OCI-LY7 (cell line): ENCODE measurements around the gene KCMF1.

Source experiments
- EZH2phosphoT487 ChIP-seq: fragments of 200-600 bp; sonication (generic); IDR thresholded peaks from 2 replicates; pipeline ENCODE4 v1.6.1; 2018; ENCODE audit warnings: low read depth, borderline replicate concordance, mild to moderate bottlenecking, mixed run types, antibody characterized with exemption, low read length, moderate library complexity, mixed read lengths
- TF ChIP-seq, protein P1 (sequence below): fragments of 200-600 bp; sonication (generic); conservative IDR thresholded peaks from 2 replicates; pipeline ENCODE4 v1.5.1; 2014; ENCODE audit warnings: mild to moderate bottlenecking, antibody characterized with exemption, low read length, moderate library complexity, mixed read lengths

DNA sequence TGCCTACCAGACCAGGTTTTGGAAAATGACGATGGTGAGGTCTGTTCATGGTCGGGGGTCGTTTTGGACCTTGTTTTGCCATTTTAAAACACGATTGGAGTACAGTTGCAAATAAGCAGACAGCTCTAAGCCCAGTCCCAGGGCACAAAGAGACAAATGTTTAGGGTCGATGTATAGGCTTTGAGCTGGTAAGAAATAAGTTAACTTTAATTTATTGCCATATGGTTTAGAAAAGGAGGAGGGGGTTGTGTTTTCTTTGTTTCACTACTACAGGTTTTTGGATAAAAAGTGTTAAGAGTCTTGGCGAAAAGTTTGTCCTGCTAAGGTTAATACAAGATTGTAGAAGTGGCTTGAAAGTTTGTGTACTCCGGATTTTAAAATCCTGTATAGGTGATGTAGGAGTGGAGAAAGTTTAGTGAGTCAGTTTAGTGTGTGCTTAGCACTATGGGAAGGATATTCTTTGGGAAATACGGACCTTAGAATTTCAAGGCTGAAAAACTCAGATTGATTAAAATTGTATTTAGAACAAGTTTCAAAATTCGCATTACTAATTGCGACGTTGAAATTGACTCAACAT, 1.3 kb downstream of the KCMF1 start:
- TF ChIP-seq, protein P1, sequence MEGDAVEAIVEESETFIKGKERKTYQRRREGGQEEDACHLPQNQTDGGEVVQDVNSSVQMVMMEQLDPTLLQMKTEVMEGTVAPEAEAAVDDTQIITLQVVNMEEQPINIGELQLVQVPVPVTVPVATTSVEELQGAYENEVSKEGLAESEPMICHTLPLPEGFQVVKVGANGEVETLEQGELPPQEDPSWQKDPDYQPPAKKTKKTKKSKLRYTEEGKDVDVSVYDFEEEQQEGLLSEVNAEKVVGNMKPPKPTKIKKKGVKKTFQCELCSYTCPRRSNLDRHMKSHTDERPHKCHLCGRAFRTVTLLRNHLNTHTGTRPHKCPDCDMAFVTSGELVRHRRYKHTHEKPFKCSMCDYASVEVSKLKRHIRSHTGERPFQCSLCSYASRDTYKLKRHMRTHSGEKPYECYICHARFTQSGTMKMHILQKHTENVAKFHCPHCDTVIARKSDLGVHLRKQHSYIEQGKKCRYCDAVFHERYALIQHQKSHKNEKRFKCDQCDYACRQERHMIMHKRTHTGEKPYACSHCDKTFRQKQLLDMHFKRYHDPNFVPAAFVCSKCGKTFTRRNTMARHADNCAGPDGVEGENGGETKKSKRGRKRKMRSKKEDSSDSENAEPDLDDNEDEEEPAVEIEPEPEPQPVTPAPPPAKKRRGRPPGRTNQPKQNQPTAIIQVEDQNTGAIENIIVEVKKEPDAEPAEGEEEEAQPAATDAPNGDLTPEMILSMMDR, result no peak
- no peak for TF ChIP-seq EZH2phosphoT487
